Measurements from ENCODE around the gene PPP1R12B. TPM values are rescaled to one million over a fixed set of nuclear protein-coding genes. Genes with fewer than 3 reads are reported as not detected.
A peak's percentile ranks its signal among the peaks of the same experiment; 100 is the strongest.
"Not testable (repeated sequence)": the region's sequence is repeated elsewhere in the genome, so short reads cannot be mapped to it uniquely, and the experiment has no call there.

PPP1R12B gene
- total RNA-seq, 2 experiments from 2014 or later, result 19.1 to 23.5 TPM

GRCh38 chr1:202516434-202516877 is 168.0 kb downstream of the PPP1R12B start:
- POLR2A ChIA-PET, result interaction anchor here (0.8 to 0.9 kb wide), 2 partner anchors 8 to 49 kb away, joined by 3 read pairs; no protein-coding TSS in a partner anchor
- Histone ChIP-seq H3K4me2 (ENCODE audit: low read length) (no peak overlapping the region), H4K20me1 (ENCODE audit: insufficient read depth, low read length) (no peaks in the 10 kb centered on the region), H3K79me2 (ENCODE audit: insufficient read depth, low read depth, low read length) (no peaks in the 10 kb centered on the region), H3K4me3 (ENCODE audit: low read depth, low read length, poor library complexity, severe bottlenecking) (no peak overlapping the region), H3K9me3 (ENCODE audit: low read length) (no peaks in the 10 kb centered on the region), H3K36me3 (ENCODE audit: insufficient read depth, low read length) (no peaks in the 10 kb centered on the region), H3K9me2 (ENCODE audit: insufficient read depth, low read length) (no peaks in the 10 kb centered on the region), H3K27ac (ENCODE audit: low read depth, low read length, poor library complexity, severe bottlenecking) (no peak overlapping the region), H2AFZ (ENCODE audit: low read length) (no peak overlapping the region), H3K4me1 (ENCODE audit: insufficient read depth, low read length, poor library complexity, severe bottlenecking) (no peaks in the 10 kb centered on the region)
- intact Hi-C loops (cut with micrococcal nuclease; ENCODE audit: unreplicated experiment), result no loop called here
- BruUV-seq (replicated peaks), result no TSS peak
- no peak for DNase-seq (ENCODE audit: low spot score)
- no peak for TF ChIP-seq EZH2phosphoT487 (IDR thresholded peaks at IDR 0.05; ENCODE audit: borderline replicate concordance, low read depth, low read length)
- TF ChIP-seq CTCF (conservative IDR thresholded peaks at IDR 0.05; ENCODE audit: low read length), result no peak
- CTCF ChIA-PET (ENCODE audit: unreplicated experiment), result no interaction called here

- H3K4me3 ChIP-seq (ENCODE audit: low read depth, low read length, poor library complexity, severe bottlenecking); H3K4me2 ChIP-seq (ENCODE audit: low read length); H4K20me1 ChIP-seq (ENCODE audit: insufficient read depth, low read length); H3K9me3 ChIP-seq (ENCODE audit: low read length); H2AFZ ChIP-seq (ENCODE audit: low read length); H3K79me2 ChIP-seq (ENCODE audit: insufficient read depth, low read depth, low read length); H3K36me3 ChIP-seq (ENCODE audit: insufficient read depth, low read length); intact Hi-C loops (cut with micrococcal nuclease; ENCODE audit: unreplicated experiment); BruUV-seq (replicated peaks); H3K9me2 ChIP-seq (ENCODE audit: insufficient read depth, low read length); H3K27ac ChIP-seq (ENCODE audit: low read depth, low read length, poor library complexity, severe bottlenecking); H3K4me1 ChIP-seq (ENCODE audit: insufficient read depth, low read length, poor library complexity, severe bottlenecking); CTCF ChIA-PET (ENCODE audit: unreplicated experiment): not testable (repeated sequence)
- DNase-seq (ENCODE audit: low spot score), result peak; percentile 1
- POLR2A ChIA-PET, result interaction anchor here (0.6 to 0.9 kb wide), 3 partner anchors 9 to 49 kb away, joined by 3 to 4 read pairs (median 3); no protein-coding TSS in a partner anchor
Observed at GRCh38 chr1:202517146-202517545, 168.6 kb downstream of the PPP1R12B start.

- not testable (repeated sequence) for H3K4me2 ChIP-seq (ENCODE audit: low read length)
Observed at GRCh38 chr1:202518180-202518579, 169.7 kb downstream of the PPP1R12B start.

GRCh38 chr1:202518905-202519304 is 170.4 kb downstream of the PPP1R12B start:
- BruUV-seq (replicated peaks); DNase-seq (ENCODE audit: low spot score); H3K27ac ChIP-seq (ENCODE audit: low read depth, low read length, poor library complexity, severe bottlenecking); H3K4me1 ChIP-seq (ENCODE audit: insufficient read depth, low read length, poor library complexity, severe bottlenecking); POLR2A ChIA-PET; H3K9me2 ChIP-seq (ENCODE audit: insufficient read depth, low read length); H3K36me3 ChIP-seq (ENCODE audit: insufficient read depth, low read length); CTCF ChIA-PET (ENCODE audit: unreplicated experiment); H2AFZ ChIP-seq (ENCODE audit: low read length); H4K20me1 ChIP-seq (ENCODE audit: insufficient read depth, low read length); H3K79me2 ChIP-seq (ENCODE audit: insufficient read depth, low read depth, low read length); intact Hi-C loops (cut with micrococcal nuclease; ENCODE audit: unreplicated experiment); H3K4me3 ChIP-seq (ENCODE audit: low read depth, low read length, poor library complexity, severe bottlenecking); H3K9me3 ChIP-seq (ENCODE audit: low read length); H3K4me2 ChIP-seq (ENCODE audit: low read length): not testable (repeated sequence)

More at GRCh38 chr1:202518180-202518579, 169.7 kb downstream of the PPP1R12B start:
- H3K27ac ChIP-seq (ENCODE audit: low read depth, low read length, poor library complexity, severe bottlenecking); H3K4me3 ChIP-seq (ENCODE audit: low read depth, low read length, poor library complexity, severe bottlenecking); H2AFZ ChIP-seq (ENCODE audit: low read length); DNase-seq (ENCODE audit: low spot score); H4K20me1 ChIP-seq (ENCODE audit: insufficient read depth, low read length); CTCF ChIA-PET (ENCODE audit: unreplicated experiment); H3K36me3 ChIP-seq (ENCODE audit: insufficient read depth, low read length); H3K79me2 ChIP-seq (ENCODE audit: insufficient read depth, low read depth, low read length); BruUV-seq (replicated peaks); H3K9me3 ChIP-seq (ENCODE audit: low read length); intact Hi-C loops (cut with micrococcal nuclease; ENCODE audit: unreplicated experiment); H3K4me1 ChIP-seq (ENCODE audit: insufficient read depth, low read length, poor library complexity, severe bottlenecking); POLR2A ChIA-PET; H3K9me2 ChIP-seq (ENCODE audit: insufficient read depth, low read length): not testable (repeated sequence)

GRCh38 chr1:202520129-202520856 is 171.8 kb downstream of the PPP1R12B start:
- H3K4me1 ChIP-seq (ENCODE audit: insufficient read depth, low read length, poor library complexity, severe bottlenecking); DNase-seq (ENCODE audit: low spot score); H3K9me3 ChIP-seq (ENCODE audit: low read length); CTCF ChIA-PET (ENCODE audit: unreplicated experiment); H3K79me2 ChIP-seq (ENCODE audit: insufficient read depth, low read depth, low read length); BruUV-seq (replicated peaks); H2AFZ ChIP-seq (ENCODE audit: low read length); H3K9me2 ChIP-seq (ENCODE audit: insufficient read depth, low read length); H3K27ac ChIP-seq (ENCODE audit: low read depth, low read length, poor library complexity, severe bottlenecking); H3K4me3 ChIP-seq (ENCODE audit: low read depth, low read length, poor library complexity, severe bottlenecking); H3K4me2 ChIP-seq (ENCODE audit: low read length); intact Hi-C loops (cut with micrococcal nuclease; ENCODE audit: unreplicated experiment); H3K36me3 ChIP-seq (ENCODE audit: insufficient read depth, low read length); POLR2A ChIA-PET; H4K20me1 ChIP-seq (ENCODE audit: insufficient read depth, low read length): not testable (repeated sequence)

GRCh38 chr1:202520857-202521216 is 172.3 kb downstream of the PPP1R12B start:
- DNase-seq (ENCODE audit: low spot score); H3K27ac ChIP-seq (ENCODE audit: low read depth, low read length, poor library complexity, severe bottlenecking); H3K4me2 ChIP-seq (ENCODE audit: low read length); H3K4me3 ChIP-seq (ENCODE audit: low read depth, low read length, poor library complexity, severe bottlenecking); H2AFZ ChIP-seq (ENCODE audit: low read length); H3K79me2 ChIP-seq (ENCODE audit: insufficient read depth, low read depth, low read length); H3K36me3 ChIP-seq (ENCODE audit: insufficient read depth, low read length); POLR2A ChIA-PET; BruUV-seq (replicated peaks); H3K9me3 ChIP-seq (ENCODE audit: low read length); H3K4me1 ChIP-seq (ENCODE audit: insufficient read depth, low read length, poor library complexity, severe bottlenecking); H3K9me2 ChIP-seq (ENCODE audit: insufficient read depth, low read length); CTCF ChIA-PET (ENCODE audit: unreplicated experiment); intact Hi-C loops (cut with micrococcal nuclease; ENCODE audit: unreplicated experiment); H4K20me1 ChIP-seq (ENCODE audit: insufficient read depth, low read length): not testable (repeated sequence)

Measured in OCI-LY7 (cell line).